HCT116 (cell line): ENCODE measurements around the gene TSPEAR. TPM values are rescaled to one million over a fixed set of nuclear protein-coding genes. Genes with fewer than 3 reads are reported as not detected.

Experiments used
- ATAC-seq: fragments of 200-7000 bp; cut with Tn5 transposase; 2 replicates; pipeline ENCODE4 v1.9.1; 2020; ENCODE audit warnings: mild to moderate bottlenecking, moderate library complexity
- BruUV-seq: library from RNA; stranded (reverse); fragments of 400-500 nt; replicated peaks from 2 replicates; lab custom pipeline; 2021; lab: Mats Ljungman, UMichigan
- CTCF ChIA-PET: fragments of 300-600 bp; sonication (Branson Sonifier 250); formaldehyde crosslinking; loops from one replicate; lab custom pipeline; 2021; ENCODE audit warnings: antibody characterized with exemption; lab: Charles Lee
- POLR2A ChIA-PET: fragments of 300-600, 350-600 bp; sonication (Branson Sonifier 250); formaldehyde crosslinking; loops from one replicate; lab custom pipeline; 2021; ENCODE audit warnings: antibody characterized with exemption; lab: Charles Lee
- RAD21 ChIA-PET, 2 experiments: fragments of 300-600 bp; sonication (Branson Sonifier 250); formaldehyde crosslinking; loops; one replicate each; lab custom pipeline; 2023; ENCODE audit warnings: low total read pairs in 2 of 2; ENCODE audit not compliant: uncharacterized antibody in 2 of 2, unreplicated experiment in 2 of 2, low non-redundant PET in 1 of 2; lab: Charles Lee
- DNase-seq: peaks from one replicate; pipeline ENCODE4 v3.0.0-alpha.2; 2010; ENCODE audit warnings: low read depth, low spot score
- H2AFZ ChIP-seq: fragments of 200-600 bp; shearing (Covaris generic), sonication (generic); 2 replicates; pipeline ENCODE4 v1.6.1; 2017; ENCODE audit warnings: low read depth, mixed run types, mixed read lengths, antibody characterized with exemption, low read length; ENCODE audit not compliant: poor library complexity, severe bottlenecking
- H3K27ac ChIP-seq: 2 replicates; pipeline ENCODE4 v1.5.1; 2012; ENCODE audit warnings: low read depth, low read length
- H3K27me3 ChIP-seq: fragments of 200-600 bp; sonication (generic); 2 replicates; pipeline ENCODE4 v1.6.1; 2016; ENCODE audit warnings: mixed run types, low read length, mixed read lengths; ENCODE audit not compliant: insufficient read depth
- H3K36me3 ChIP-seq, 2 experiments: fragments of 200-500 bp in 1 of 2; fragments of 200-600 bp in 1 of 2; sonication (Bioruptor generic) in 1 of 2; sonication (generic) in 1 of 2; 2 replicates each; pipeline versions ENCODE4 v1.5.1 to v1.6.1; 2014 to 2016; ENCODE audit warnings: low read length in 2 of 2, inconsistent platforms in 1 of 2, mixed read lengths in 1 of 2, mixed run types in 1 of 2; ENCODE audit not compliant: insufficient read depth in 2 of 2, control insufficient read depth in 1 of 2
- H3K4me1 ChIP-seq, 2 experiments: fragments of 200-600 bp in 1 of 2; sonication (generic) in 1 of 2; 2 replicates each; pipeline versions ENCODE4 v1.5.1 to v1.6.1; 2012 to 2017; ENCODE audit warnings: low read length in 2 of 2, inconsistent platforms in 1 of 2, mild to moderate bottlenecking in 1 of 2, mixed read lengths in 1 of 2, mixed run types in 1 of 2, moderate library complexity in 1 of 2; ENCODE audit not compliant: insufficient read depth in 2 of 2, control insufficient read depth in 1 of 2
- H3K4me2 ChIP-seq: fragments of 200-600 bp; sonication (generic); 2 replicates; pipeline ENCODE4 v1.6.1; 2017; ENCODE audit warnings: mixed run types, low read length, mixed read lengths
- H3K4me3 ChIP-seq, 2 experiments: fragments of 200-600 bp in 1 of 2; sonication (generic) in 1 of 2; replicated peaks in 1 of 2; 2 replicates each; pipeline ENCODE4 v1.5.1; 2011 to 2016; ENCODE audit warnings: low read length in 2 of 2, control low read depth in 1 of 2, low read depth in 1 of 2, mild to moderate bottlenecking in 1 of 2, mixed read lengths in 1 of 2, mixed run types in 1 of 2
- H3K79me2 ChIP-seq: fragments of 200-600 bp; sonication (generic); 2 replicates; pipeline ENCODE4 v1.6.1; 2017; ENCODE audit warnings: mild to moderate bottlenecking, mixed run types, low read length, moderate library complexity, mixed read lengths; ENCODE audit not compliant: insufficient read depth
- H3K9ac ChIP-seq: fragments of 200-600 bp; sonication (generic); 2 replicates; pipeline ENCODE4 v1.6.1; 2016; ENCODE audit warnings: low read length, mixed read lengths
- H3K9me2 ChIP-seq: fragments of 200-600 bp; sonication (generic), shearing (Covaris generic); 2 replicates; pipeline ENCODE4 v1.6.1; 2017; ENCODE audit warnings: mixed run types, mild to moderate bottlenecking, moderate library complexity; ENCODE audit not compliant: insufficient read depth
- H3K9me3 ChIP-seq, 2 experiments: fragments of 200-500 bp in 1 of 2; fragments of 200-600 bp in 1 of 2; sonication (Bioruptor generic) in 1 of 2; sonication (generic) in 1 of 2; 2 replicates each; pipeline ENCODE4 v1.6.1; 2014 to 2017; ENCODE audit warnings: low read length in 2 of 2, mixed read lengths in 2 of 2, inconsistent platforms in 1 of 2, low read depth in 1 of 2, mild to moderate bottlenecking in 1 of 2, mixed run types in 1 of 2, moderate library complexity in 1 of 2; ENCODE audit not compliant: control insufficient read depth in 1 of 2, insufficient read depth in 1 of 2
- H4K20me1 ChIP-seq: fragments of 200-600 bp; sonication (generic), shearing (Covaris generic); 2 replicates; pipeline ENCODE4 v1.6.1; 2017; ENCODE audit warnings: mixed run types, mild to moderate bottlenecking, moderate library complexity; ENCODE audit not compliant: insufficient read depth
- CBX3 ChIP-seq: IDR thresholded peaks from 2 replicates; pipeline ENCODE4 v1.6.1; 2012; ENCODE audit warnings: low read depth
- CTCF ChIP-seq, 3 experiments: fragments of 200-600 bp in 1 of 3; sonication (generic) in 1 of 3; IDR thresholded peaks in 2 of 3; conservative IDR thresholded peaks in 1 of 3; 2 replicates each; pipeline ENCODE4 v1.5.1; 2012 to 2017; ENCODE audit warnings: low read depth in 2 of 3, low read length in 2 of 3, antibody characterized with exemption in 1 of 3, borderline replicate concordance in 1 of 3, control low read depth in 1 of 3, mild to moderate bottlenecking in 1 of 3, mixed read lengths in 1 of 3, mixed run types in 1 of 3, moderate library complexity in 1 of 3; ENCODE audit not compliant: insufficient read depth in 1 of 3
- ELF1 ChIP-seq: IDR thresholded peaks from 2 replicates; pipeline ENCODE4 v1.6.1; 2012; ENCODE audit warnings: low read depth, borderline replicate concordance
- EZH2 ChIP-seq: fragments of 200-600 bp; sonication (generic); IDR thresholded peaks from 2 replicates; pipeline ENCODE4 v1.6.1; 2017; ENCODE audit warnings: antibody characterized with exemption, mixed run types
- EZH2phosphoT487 ChIP-seq: fragments of 200-600 bp; IDR thresholded peaks from 2 replicates; pipeline ENCODE4 v1.6.1; 2018; ENCODE audit warnings: antibody characterized with exemption, borderline replicate concordance
- MAX ChIP-seq: IDR thresholded peaks from 2 replicates; pipeline ENCODE4 v1.6.1; 2012
- POLR2A ChIP-seq: IDR thresholded peaks from 2 replicates; pipeline ENCODE4 v1.7.0; 2011; ENCODE audit warnings: borderline replicate concordance; ENCODE audit not compliant: insufficient read depth, insufficient read length; ENCODE audit errors: extremely low read depth
- RAD21 ChIP-seq: IDR thresholded peaks from 2 replicates; pipeline ENCODE4 v1.6.1; 2012; ENCODE audit warnings: low read depth, mild to moderate bottlenecking
- SP1 ChIP-seq: IDR thresholded peaks from 2 replicates; pipeline ENCODE4 v1.6.1; 2012; ENCODE audit warnings: low read depth
- ZBTB33 ChIP-seq: IDR thresholded peaks from 2 replicates; pipeline ENCODE4 v1.6.1; 2011; ENCODE audit warnings: mild to moderate bottlenecking, low read length, moderate library complexity; ENCODE audit not compliant: insufficient replicate concordance; ENCODE audit errors: extremely low read depth
- ZFX ChIP-seq: fragments of 450-650 bp; IDR thresholded peaks from 2 replicates; pipeline ENCODE4 v1.6.1; 2017
- ZNF274 ChIP-seq: fragments of 200-500 bp; sonication (Bioruptor generic); IDR thresholded peaks from 2 replicates; pipeline ENCODE4 v1.6.1; 2014; ENCODE audit warnings: mild to moderate bottlenecking, low read depth, low read length, inconsistent platforms
- intact Hi-C: fragments of 100-400 bp; cut with micrococcal nuclease; formaldehyde crosslinking; loops from 2 replicates; pipeline ENCODE4 v1.10.0; 2022
- total RNA-seq: library from RNA; stranded (reverse); gene quantifications from one replicate; pipeline ENCODE4 v1.2.1, GENCODE V29; 2021; ENCODE audit not compliant: unreplicated experiment

Gene TSPEAR
- total RNA-seq, 1 experiment from 2014 or later: not detected

- DNase-seq (no peak), ATAC-seq (0 out of 2 replicates have a peak, but pooled peaks have one; percentile 21)
- H3K9me3 ChIP-seq: no peaks in the 10 kb centered on the region
- no peaks in the 10 kb centered on the region for H3K27me3 ChIP-seq
- no peaks in the 10 kb centered on the region for H3K9me2 ChIP-seq
- H3K79me2 ChIP-seq: no peaks in the 10 kb centered on the region
- TF ChIP-seq RAD21 (no peak), EZH2 (no peak), ZNF274 (no peak), CBX3 (no peak), SP1 (no peak), ZBTB33 (no peak), CTCF (IDR thresholded peaks at IDR 0.05 in 2 of 3, conservative IDR thresholded peaks at IDR 0.05 in 1 of 3; ENCODE audit: borderline replicate concordance in 1 of 3, insufficient read depth in 1 of 3, low read depth in 2 of 3, low read length in 2 of 3) (no peak), MAX (no peak), ELF1 (no peak), ZFX (no peak), POLR2A (no peak), EZH2phosphoT487 (no peak)
- H3K4me3 ChIP-seq: no peak overlapping the region
- CTCF ChIA-PET: no interaction called here
- H2AFZ ChIP-seq: no peak overlapping the region
- RAD21 ChIA-PET: no interaction called here
- intact Hi-C loops: no loop called here
- H3K9ac ChIP-seq: no peak overlapping the region
- no peak overlapping the region for H3K27ac ChIP-seq
- H3K4me1 ChIP-seq: peaks cover 0 to 5% of the 10 kb centered on the region in 2 experiments; a peak in 1 of 4 replicates
- no peaks in the 10 kb centered on the region for H4K20me1 ChIP-seq
- BruUV-seq: no TSS peak
- POLR2A ChIA-PET: no interaction called here
- H3K4me2 ChIP-seq: no peak overlapping the region
- H3K36me3 ChIP-seq: no peaks in the 10 kb centered on the region
These were observed 228.6 kb downstream of the TSPEAR start for GRCh38 chr21:44482581-44483287.
